GM18858 (cell line): ENCODE measurements around the gene ZNF552.
"Not testable (repeated sequence)": the region's sequence is repeated elsewhere in the genome, so short reads cannot be mapped to it uniquely, and the experiment has no call there.

ENCODE experiments used
- ATAC-seq: cut with Tn5 transposase; IDR thresholded peaks from one replicate; pipeline ENCODE4 v1.9.1; 2021; ENCODE audit not compliant: unreplicated experiment

ZNF552 gene

GRCh38 chr19:57814505-57815246 lies at the start of gene ZNF552:
TSS of gene ZNF552 (minus strand) at chr19:57814913. CDS start at chr19:57814743, 170 bp downstream.
- peak; percentile 71 for ATAC-seq

GRCh38 chr19:57862351-57862750 lies 47.6 kb upstream of the ZNF552 start:
- not testable (repeated sequence) for ATAC-seq

- ATAC-seq: not testable (repeated sequence)
These were observed 39.4 kb upstream of the ZNF552 start for GRCh38 chr19:57854117-57854516.

GRCh38 chr19:57851812-57852603 lies 37.3 kb upstream of the ZNF552 start:
- not testable (repeated sequence) for ATAC-seq

GRCh38 chr19:57850553-57851017 lies 35.9 kb upstream of the ZNF552 start:
- ATAC-seq: no peak

- ATAC-seq: peak; percentile 93
These were observed 35.2 kb upstream of the ZNF552 start, which contains the start of gene ZNF587 for GRCh38 chr19:57849666-57850473. TSS of gene ZNF587 (plus strand) at chr19:57849859. CDS start at chr19:57850039, 180 bp downstream.

GRCh38 chr19:57849162-57849665 lies 34.5 kb upstream of the ZNF552 start:
- ATAC-seq: not testable (repeated sequence)

GRCh38 chr19:57847164-57847563 lies 32.5 kb upstream of the ZNF552 start:
- not testable (repeated sequence) for ATAC-seq

GRCh38 chr19:57841122-57841763 lies 26.5 kb upstream of the ZNF552 start:
- no peak for ATAC-seq

GRCh38 chr19:57838622-57839191 lies 24.0 kb upstream of the ZNF552 start:
- ATAC-seq: not testable (repeated sequence)

- not testable (repeated sequence) for ATAC-seq
These were observed 22.3 kb upstream of the ZNF552 start for GRCh38 chr19:57836991-57837390.

GRCh38 chr19:57830071-57830602 lies 15.4 kb upstream of the ZNF552 start, which contains the start of gene ZNF587B:
TSS of gene ZNF587B (plus strand) at chr19:57830299. CDS start at chr19:57830529, 230 bp downstream.
- ATAC-seq: no peak

GRCh38 chr19:57829316-57829715 lies 14.6 kb upstream of the ZNF552 start:
- ATAC-seq: no peak

GRCh38 chr19:57825511-57825910 lies 10.8 kb upstream of the ZNF552 start:
- no peak for ATAC-seq

GRCh38 chr19:57823608-57824007 lies 8.9 kb upstream of the ZNF552 start:
- not testable (repeated sequence) for ATAC-seq

- not testable (repeated sequence) for ATAC-seq
These were observed 8.4 kb upstream of the ZNF552 start for GRCh38 chr19:57823155-57823554.

- ATAC-seq: not testable (repeated sequence)
These were observed 6.8 kb upstream of the ZNF552 start for GRCh38 chr19:57821501-57821900.

- ATAC-seq: not testable (repeated sequence)
These were observed 6.4 kb upstream of the ZNF552 start for GRCh38 chr19:57821095-57821494.

GRCh38 chr19:57820599-57820998 lies 5.9 kb upstream of the ZNF552 start:
- ATAC-seq: no peak
